NCI-H226 (cell line): ENCODE measurements around the gene ACVR1.
"Not testable (repeated sequence)": the region's sequence is repeated elsewhere in the genome, so short reads cannot be mapped to it uniquely, and the experiment has no call there.

Experiments
- DNase-seq: peaks from one replicate; pipeline ENCODE4 v3.0.0-alpha.2; 2015

The ACVR1 gene

GRCh38 chr2:157849591-157849990, 26.5 kb downstream of the ACVR1 start:
- no peak for DNase-seq

- DNase-seq: no peak
These were observed 27.9 kb downstream of the ACVR1 start for GRCh38 chr2:157848213-157848612.

- DNase-seq: no peak
These were observed 31.0 kb downstream of the ACVR1 start for GRCh38 chr2:157845081-157845480.

- DNase-seq: no peak
These were observed 32.2 kb downstream of the ACVR1 start for GRCh38 chr2:157843935-157844334.

- no peak for DNase-seq
These were observed 33.0 kb downstream of the ACVR1 start for GRCh38 chr2:157843081-157843480.

GRCh38 chr2:157842106-157842879, 33.8 kb downstream of the ACVR1 start:
- no peak for DNase-seq

- DNase-seq: no peak
These were observed 34.6 kb downstream of the ACVR1 start for GRCh38 chr2:157841485-157841884.

GRCh38 chr2:157840568-157841156, 35.5 kb downstream of the ACVR1 start:
- no peak for DNase-seq

GRCh38 chr2:157839822-157840221, 36.3 kb downstream of the ACVR1 start:
- DNase-seq: no peak

GRCh38 chr2:157839162-157839801, 36.8 kb downstream of the ACVR1 start:
- no peak for DNase-seq

GRCh38 chr2:157838442-157839161, 37.5 kb downstream of the ACVR1 start:
- no peak for DNase-seq

GRCh38 chr2:157837851-157838441, 38.2 kb downstream of the ACVR1 start:
- no peak for DNase-seq

GRCh38 chr2:157836531-157836930, 39.6 kb downstream of the ACVR1 start:
- no peak for DNase-seq

- DNase-seq: no peak
These were observed 40.7 kb downstream of the ACVR1 start for GRCh38 chr2:157835425-157835824.

GRCh38 chr2:157835006-157835405, 41.1 kb downstream of the ACVR1 start:
- DNase-seq: no peak

- DNase-seq: no peak
These were observed 42.4 kb downstream of the ACVR1 start for GRCh38 chr2:157833721-157834120.

- no peak for DNase-seq
These were observed 44.4 kb downstream of the ACVR1 start for GRCh38 chr2:157831573-157832315.

GRCh38 chr2:157830696-157831570, 45.2 kb downstream of the ACVR1 start:
- peak; percentile 85 for DNase-seq

GRCh38 chr2:157830266-157830665, 45.9 kb downstream of the ACVR1 start:
- no peak for DNase-seq

GRCh38 chr2:157827377-157827776, 48.8 kb downstream of the ACVR1 start:
- DNase-seq: no peak

- not testable (repeated sequence) for DNase-seq
These were observed 49.5 kb downstream of the ACVR1 start for GRCh38 chr2:157826644-157827043.
